HepG2 (cell line): Measurements from ENCODE around the gene SDC3. TPM values are rescaled to one million over a fixed set of nuclear protein-coding genes. Genes with fewer than 3 reads are reported as not detected.

Experiments used
- ATAC-seq: fragments of 200-7000 bp; cut with Tn5 transposase; 3 replicates; pipeline ENCODE4 v1.9.1; 2020; ENCODE audit warnings: mild to moderate bottlenecking, moderate library complexity
- BruUV-seq: library from RNA; stranded (reverse); fragments of 400-500 nt; replicated peaks from 2 replicates; lab custom pipeline; 2021; lab: Mats Ljungman, UMichigan
- CTCF ChIA-PET: fragments of 300-600 bp; formaldehyde crosslinking; extraction: SDS; loops from one replicate; lab custom pipeline; 2021; ENCODE audit warnings: low total read pairs, inconsistent platforms, low intra/inter-chr PET ratio; lab: Yijun Ruan, JAX
- POLR2A ChIA-PET: fragments of 350-600 bp; sonication (Branson Sonifier 250); formaldehyde crosslinking; loops from one replicate; lab custom pipeline; 2020; ENCODE audit warnings: antibody characterized with exemption, inconsistent platforms; lab: Yijun Ruan, JAX
- DNase-seq: peaks from one replicate; pipeline ENCODE4 v3.0.0-alpha.2; 2015; ENCODE audit warnings: low spot score
- FAIRE-seq: peaks from 3 replicates; lab custom pipeline; 2011; peaks lifted over from hg19 to GRCh38; lab: Jason Lieb, UNC
- H2AFZ ChIP-seq: one replicate; pipeline ENCODE4 v1.6.1; 2011; ENCODE audit warnings: low read length, inconsistent platforms
- H3K27ac ChIP-seq: fragments of 300-600 bp; 3 replicates; pipeline ENCODE4 v1.8.0; 2011; ENCODE audit warnings: mixed run types, mild to moderate bottlenecking, mixed read lengths, low read length, inconsistent platforms; ENCODE audit not compliant: insufficient read depth; ENCODE audit errors: extremely low read length
- H3K27me3 ChIP-seq, 2 experiments: fragments of 200-600 bp in 1 of 2; 2 replicates in 1 of 2; 3 replicates in 1 of 2; pipeline versions ENCODE4 v1.6.0 to v1.8.0; 2011; ENCODE audit warnings: low read length in 2 of 2, mild to moderate bottlenecking in 2 of 2, moderate library complexity in 2 of 2, inconsistent platforms in 1 of 2; ENCODE audit not compliant: insufficient read depth in 2 of 2, control insufficient read depth in 1 of 2
- H3K36me3 ChIP-seq, 2 experiments: fragments of 200-600 bp in 1 of 2; replicated peaks in 1 of 2; 2 replicates in 1 of 2; 3 replicates in 1 of 2; pipeline versions ENCODE4 v1.5.1 to v1.8.0; 2011; ENCODE audit warnings: low read length in 2 of 2, inconsistent platforms in 1 of 2; ENCODE audit not compliant: insufficient read depth in 2 of 2, control insufficient read depth in 1 of 2
- H3K4me1 ChIP-seq: 2 replicates; pipeline ENCODE4 v1.5.1; 2012; ENCODE audit warnings: low read length, inconsistent platforms; ENCODE audit not compliant: insufficient read depth
- H3K4me2 ChIP-seq: 2 replicates; pipeline ENCODE4 v1.6.0; 2011; ENCODE audit warnings: low read depth, low read length, inconsistent platforms
- H3K4me3 ChIP-seq, 3 experiments: fragments of 200-600 bp in 1 of 3; sonication (generic), shearing (Covaris generic) in 1 of 3; replicated peaks in 1 of 3; 2 replicates each; pipeline ENCODE4 v1.5.1; 2011 to 2016; ENCODE audit warnings: low read length in 3 of 3, inconsistent platforms in 2 of 3, low read depth in 2 of 3, mild to moderate bottlenecking in 2 of 3, control low read depth in 1 of 3, mixed read lengths in 1 of 3; ENCODE audit not compliant: insufficient read depth in 1 of 3
- H3K79me2 ChIP-seq: one replicate; pipeline ENCODE4 v1.6.1; 2011; ENCODE audit warnings: low read length, inconsistent platforms; ENCODE audit not compliant: insufficient read depth
- H3K9ac ChIP-seq: 2 replicates; pipeline ENCODE4 v1.6.0; 2011; ENCODE audit warnings: mild to moderate bottlenecking, low read depth, low read length, inconsistent platforms; ENCODE audit not compliant: insufficient read depth
- H3K9me3 ChIP-seq: 2 replicates; pipeline ENCODE4 v1.5.1; 2012; ENCODE audit warnings: mild to moderate bottlenecking, low read length
- H4K20me1 ChIP-seq: 2 replicates; pipeline ENCODE4 v1.6.0; 2011; ENCODE audit warnings: inconsistent platforms, mild to moderate bottlenecking, low read length, moderate library complexity; ENCODE audit not compliant: insufficient read depth
- HINFP ChIP-seq: sonication (generic); formaldehyde crosslinking; IDR thresholded peaks from 2 replicates; pipeline ENCODE4 v1.4.0; 2020; ENCODE audit warnings: low read depth, mild to moderate bottlenecking, missing genetic modification reagents
- IRF1 ChIP-seq: sonication (generic); formaldehyde crosslinking; IDR thresholded peaks from 2 replicates; pipeline ENCODE4 v1.4.0; 2020; ENCODE audit warnings: low read depth, mild to moderate bottlenecking, missing genetic modification reagents
- NFKB2 ChIP-seq: sonication (generic); formaldehyde crosslinking; IDR thresholded peaks from 2 replicates; pipeline ENCODE4 v1.4.0; 2020; ENCODE audit warnings: missing genetic modification reagents, borderline replicate concordance
- ZBED4 ChIP-seq: sonication (generic); formaldehyde crosslinking; IDR thresholded peaks from 2 replicates; pipeline ENCODE4 v1.4.0; 2020; ENCODE audit warnings: missing genetic modification reagents, borderline replicate concordance
- ZNF629 ChIP-seq: sonication (generic); formaldehyde crosslinking; conservative IDR thresholded peaks from 2 replicates; pipeline ENCODE4 v1.5.0; 2020; ENCODE audit warnings: missing genetic modification reagents
- WGBS: methylation state at CpG from one replicate; pipeline ENCODE4 v1.1.6; 2017; ENCODE audit warnings: low lambda C conversion rate; 5-methylcytosine and 5-hydroxymethylcytosine counted together
- in situ Hi-C: cut with HindIII; loops from 2 replicates; pipeline ENCODE4 v1.10.0; 2017; ENCODE audit warnings: low pct_unique_long_range_greater_than_20kb; ENCODE audit not compliant: extremely low pct_ligation_motif_present
- intact Hi-C: fragments of 100-400 bp; cut with micrococcal nuclease; formaldehyde crosslinking; loops from one replicate; pipeline ENCODE4 v1.10.0; 2022; ENCODE audit not compliant: unreplicated experiment
- polyA plus RNA-seq, 8 experiments: library from polyadenylated mRNA; depleted of rRNA in 3 of 8; stranded (reverse) in 7 of 8; unstranded in 1 of 8; fragments of >200 nt; fragmentation: Illumina TruSeq in 4 of 8; extraction: Trizol in 4 of 8; gene quantifications; 2 replicates each; pipeline versions ENCODE4 v1.2.1 to v1.2.3, GENCODE V29; 2011 to 2016; ENCODE audit warnings: low read depth in 4 of 8, missing spikeins in 1 of 8, mixed read lengths in 1 of 8; ENCODE audit not compliant: insufficient read depth in 1 of 8
- total RNA-seq, 5 experiments: library from RNA; depleted of rRNA; stranded (reverse); fragments of >200 nt; fragmentation: Illumina TruSeq; extraction: Trizol; gene quantifications; 2 replicates each; pipeline ENCODE4 v1.2.3, GENCODE V29; 2016; ENCODE audit warnings: low read depth in 1 of 5
- TF ChIP-seq, protein P1 (sequence below): sonication (generic); formaldehyde crosslinking; IDR thresholded peaks from 2 replicates; pipeline ENCODE4 v1.5.1; 2020; ENCODE audit warnings: missing genetic modification reagents, mild to moderate bottlenecking, borderline replicate concordance
- TF ChIP-seq, protein P2 (sequence below): sonication (generic); formaldehyde crosslinking; IDR thresholded peaks from 2 replicates; pipeline ENCODE4 v1.8.0; 2023; ENCODE audit warnings: mild to moderate bottlenecking, missing genetic modification reagents

SDC3 gene
- total and polyA plus RNA-seq, 2 of the 13 experiments (the other 11 are each of a cell fraction or from before 2014, with no cell fraction given), result 0.49 to 0.84 TPM

DNA sequence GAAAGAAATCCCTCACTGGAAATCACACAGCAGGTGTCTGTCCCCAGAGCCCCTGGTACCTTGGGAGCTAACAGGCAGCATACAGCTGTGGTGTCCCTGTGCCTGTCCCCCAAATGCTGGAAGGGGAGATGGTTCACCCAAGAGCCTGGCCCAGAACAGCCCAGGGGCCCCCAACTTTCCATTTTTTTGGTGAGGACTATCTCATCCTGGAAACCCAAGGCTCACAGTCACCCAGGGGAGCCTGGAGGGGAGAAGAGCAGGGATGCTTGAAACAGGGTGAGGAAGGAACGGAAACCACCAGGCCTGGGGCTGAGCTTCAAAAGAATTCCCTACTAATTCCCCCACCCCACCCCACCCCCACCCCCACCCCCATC is 3.6 kb downstream of the SDC3 start:
- Histone ChIP-seq H2AFZ (no peak overlapping the region), H3K79me2 (no peaks in the 10 kb centered on the region), H3K4me2 (no peak overlapping the region), H4K20me1 (no peaks in the 10 kb centered on the region), H3K27me3 (peaks cover 5 to 38% of the 10 kb centered on the region in 2 experiments), H3K9me3 (no peaks in the 10 kb centered on the region), H3K27ac (no peak overlapping the region), H3K9ac (no peak overlapping the region), H3K4me3 (no peak overlapping the region), H3K4me1 (peaks cover 37% of the 10 kb centered on the region), H3K36me3 (no peaks in the 10 kb centered on the region)
- WGBS, result 14% methylated on average over 1 of the region's 1 CpG
- ATAC-seq (no peak), DNase-seq (no peak), FAIRE-seq (no peak)
- in situ Hi-C loops, result no loop called here
- CTCF ChIA-PET, result no interaction called here
- TF ChIP-seq, protein P1, sequence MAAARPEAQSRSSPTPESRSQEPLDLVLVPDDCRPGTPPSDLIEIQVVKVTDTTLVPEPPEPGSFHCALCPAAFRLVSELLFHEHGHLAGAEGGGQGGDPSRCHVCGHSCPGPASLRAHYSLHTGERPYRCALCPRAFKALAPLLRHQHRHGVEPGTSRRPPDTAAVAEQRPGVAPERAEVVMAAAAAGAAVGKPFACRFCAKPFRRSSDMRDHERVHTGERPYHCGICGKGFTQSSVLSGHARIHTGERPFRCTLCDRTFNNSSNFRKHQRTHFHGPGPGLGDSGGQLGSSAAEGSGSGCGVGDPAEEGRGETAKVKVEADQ, result no peak
- TF ChIP-seq, protein P2, sequence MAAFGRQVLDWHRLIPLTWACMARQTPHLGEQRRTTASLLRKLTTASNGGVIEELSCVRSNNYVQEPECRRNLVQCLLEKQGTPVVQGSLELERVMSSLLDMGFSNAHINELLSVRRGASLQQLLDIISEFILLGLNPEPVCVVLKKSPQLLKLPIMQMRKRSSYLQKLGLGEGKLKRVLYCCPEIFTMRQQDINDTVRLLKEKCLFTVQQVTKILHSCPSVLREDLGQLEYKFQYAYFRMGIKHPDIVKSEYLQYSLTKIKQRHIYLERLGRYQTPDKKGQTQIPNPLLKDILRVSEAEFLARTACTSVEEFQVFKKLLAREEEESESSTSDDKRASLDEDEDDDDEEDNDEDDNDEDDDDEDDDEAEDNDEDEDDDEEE (CRISPR knock-in tag), result no peak
- intact Hi-C loops, result no loop called here
- BruUV-seq, result no TSS peak
- POLR2A ChIA-PET, result no interaction called here

- H3K4me2 ChIP-seq, result no peak overlapping the region
- H3K27ac ChIP-seq, result no peak overlapping the region
- H4K20me1 ChIP-seq, result no peaks in the 10 kb centered on the region
- no TSS peak for BruUV-seq
- no peak for FAIRE-seq
- no peak overlapping the region for H2AFZ ChIP-seq
- H3K36me3 ChIP-seq, result no peaks in the 10 kb centered on the region
- ChIA-PET CTCF (no interaction called here), POLR2A (no interaction called here)
- no peak overlapping the region for H3K4me3 ChIP-seq
- no peaks in the 10 kb centered on the region for H3K9me3 ChIP-seq
- H3K9ac ChIP-seq, result no peak overlapping the region
- ATAC-seq, result no peak
- in situ Hi-C loops (no loop called here), intact Hi-C loops (no loop called here)
- H3K27me3 ChIP-seq, result peaks cover 5 to 32% of the 10 kb centered on the region in 2 experiments
- 17% methylated on average over 11 of the region's 11 CpGs for WGBS
- peaks cover 31% of the 10 kb centered on the region for H3K4me1 ChIP-seq
- no peaks in the 10 kb centered on the region for H3K79me2 ChIP-seq
- no peak for DNase-seq
- TF ChIP-seq ZNF629, result no peak
- no peak for TF ChIP-seq HINFP
- no peak for TF ChIP-seq ZBED4 (CRISPR knock-in tag)
- no peak for TF ChIP-seq IRF1 (CRISPR knock-in tag)
- TF ChIP-seq NFKB2 (CRISPR knock-in tag), result no peak
Observed at GRCh38 chr1:30904191-30904961, 4.2 kb downstream of the SDC3 start.
